Progenitor cell of endocrine pancreas (in vitro differentiated cells): ENCODE results near the gene RPL36. TPM values are rescaled to one million over a fixed set of nuclear protein-coding genes. Genes with fewer than 3 reads are reported as not detected.

Source experiments
- DNase-seq: peaks from one replicate; pipeline ENCODE4 v3.0.0; 2021; ENCODE audit warnings: low spot score; ENCODE audit not compliant: unreplicated experiment
- H3K27ac Mint-ChIP-seq: 2 replicates; pipeline ENCODE4 v1.8.0; 2021; ENCODE audit warnings: mild to moderate bottlenecking, moderate library complexity, mixed read lengths
- H3K27me3 Mint-ChIP-seq: 2 replicates; pipeline ENCODE4 v1.8.0; 2021; ENCODE audit warnings: mixed read lengths
- H3K36me3 Mint-ChIP-seq: 2 replicates; pipeline ENCODE4 v1.8.0; 2022; ENCODE audit warnings: mixed read lengths; ENCODE audit not compliant: insufficient read depth
- H3K4me1 Mint-ChIP-seq: 2 replicates; pipeline ENCODE4 v1.8.0; 2021; ENCODE audit warnings: low read depth, mixed read lengths
- H3K4me3 Mint-ChIP-seq: 2 replicates; pipeline ENCODE4 v1.8.0; 2021; ENCODE audit warnings: low read depth, mild to moderate bottlenecking, moderate library complexity, mixed read lengths
- H3K9me3 Mint-ChIP-seq: 2 replicates; pipeline ENCODE4 v1.8.0; 2021; ENCODE audit warnings: low read depth, mixed read lengths
- total RNA-seq: library from RNA; stranded (reverse); gene quantifications from 2 replicates; pipeline ENCODE4 v1.2.1, GENCODE V29; 2021
- TF ChIP-seq, protein P1 (sequence below): fragments of 200-600 bp; sonication (generic); IDR thresholded peaks from one replicate; pipeline ENCODE4 v1.5.0; 2021; ENCODE audit warnings: antibody characterized with exemption, mild to moderate bottlenecking; ENCODE audit not compliant: unreplicated experiment

The RPL36 gene
- total RNA-seq, 1 donor from 2014 or later: 720 TPM

DNA sequence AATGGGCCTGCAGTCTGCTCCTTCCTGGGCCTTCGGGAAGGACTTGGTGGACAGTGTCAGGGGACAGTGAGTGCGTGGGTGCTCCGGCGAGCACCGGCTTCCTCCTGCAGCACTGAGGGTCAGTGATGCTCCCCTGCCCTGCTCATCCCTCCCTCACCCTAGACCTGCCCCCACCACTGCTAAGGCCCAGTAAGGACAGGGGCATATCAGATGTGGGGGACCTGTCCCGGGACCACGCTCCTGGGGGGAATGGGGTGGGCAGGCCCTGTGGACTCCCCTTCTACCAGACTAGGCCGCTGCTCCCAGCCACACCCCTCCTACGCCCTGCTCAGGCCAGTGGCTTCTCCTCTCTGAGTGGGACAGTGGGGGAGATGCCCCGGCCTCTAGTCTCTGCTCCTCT is 13.0 kb upstream of the RPL36 start:
- Mint-ChIP-seq H3K4me1 (peaks cover 16% of the 10 kb centered on the region), H3K27me3 (no peaks in the 10 kb centered on the region), H3K9me3 (no peaks in the 10 kb centered on the region), H3K36me3 (peaks cover 8% of the 10 kb centered on the region), H3K4me3 (no peak overlapping the region), H3K27ac (no peak overlapping the region)
- TF ChIP-seq, protein P1, sequence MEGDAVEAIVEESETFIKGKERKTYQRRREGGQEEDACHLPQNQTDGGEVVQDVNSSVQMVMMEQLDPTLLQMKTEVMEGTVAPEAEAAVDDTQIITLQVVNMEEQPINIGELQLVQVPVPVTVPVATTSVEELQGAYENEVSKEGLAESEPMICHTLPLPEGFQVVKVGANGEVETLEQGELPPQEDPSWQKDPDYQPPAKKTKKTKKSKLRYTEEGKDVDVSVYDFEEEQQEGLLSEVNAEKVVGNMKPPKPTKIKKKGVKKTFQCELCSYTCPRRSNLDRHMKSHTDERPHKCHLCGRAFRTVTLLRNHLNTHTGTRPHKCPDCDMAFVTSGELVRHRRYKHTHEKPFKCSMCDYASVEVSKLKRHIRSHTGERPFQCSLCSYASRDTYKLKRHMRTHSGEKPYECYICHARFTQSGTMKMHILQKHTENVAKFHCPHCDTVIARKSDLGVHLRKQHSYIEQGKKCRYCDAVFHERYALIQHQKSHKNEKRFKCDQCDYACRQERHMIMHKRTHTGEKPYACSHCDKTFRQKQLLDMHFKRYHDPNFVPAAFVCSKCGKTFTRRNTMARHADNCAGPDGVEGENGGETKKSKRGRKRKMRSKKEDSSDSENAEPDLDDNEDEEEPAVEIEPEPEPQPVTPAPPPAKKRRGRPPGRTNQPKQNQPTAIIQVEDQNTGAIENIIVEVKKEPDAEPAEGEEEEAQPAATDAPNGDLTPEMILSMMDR: no peak
- no peak for DNase-seq

DNA sequence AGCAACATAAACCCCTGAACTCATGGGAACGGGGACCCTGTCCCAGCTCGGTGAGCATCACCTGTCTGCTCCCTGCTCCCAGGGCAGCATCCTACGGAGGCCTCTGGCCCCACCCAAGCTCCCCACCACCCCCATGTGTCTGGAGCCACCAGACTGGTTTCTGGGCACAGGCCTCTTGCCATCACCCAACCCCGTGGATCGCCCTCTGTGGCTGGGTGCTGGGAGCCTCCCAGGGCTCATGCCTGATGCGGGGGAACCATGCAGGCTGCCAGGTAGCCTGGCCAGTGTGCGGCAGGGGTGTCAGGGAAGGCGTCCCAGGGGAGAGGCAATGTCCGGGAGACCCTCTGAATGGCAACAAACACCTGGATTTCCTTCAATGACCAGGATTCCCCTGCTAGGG is 12.5 kb upstream of the RPL36 start:
- Mint-ChIP-seq H3K27ac (no peak overlapping the region), H3K36me3 (peaks cover 8% of the 10 kb centered on the region), H3K9me3 (no peaks in the 10 kb centered on the region), H3K27me3 (no peaks in the 10 kb centered on the region), H3K4me3 (no peak overlapping the region), H3K4me1 (peaks cover 19% of the 10 kb centered on the region)
- DNase-seq: no peak
- TF ChIP-seq, protein P1: no peak

DNA sequence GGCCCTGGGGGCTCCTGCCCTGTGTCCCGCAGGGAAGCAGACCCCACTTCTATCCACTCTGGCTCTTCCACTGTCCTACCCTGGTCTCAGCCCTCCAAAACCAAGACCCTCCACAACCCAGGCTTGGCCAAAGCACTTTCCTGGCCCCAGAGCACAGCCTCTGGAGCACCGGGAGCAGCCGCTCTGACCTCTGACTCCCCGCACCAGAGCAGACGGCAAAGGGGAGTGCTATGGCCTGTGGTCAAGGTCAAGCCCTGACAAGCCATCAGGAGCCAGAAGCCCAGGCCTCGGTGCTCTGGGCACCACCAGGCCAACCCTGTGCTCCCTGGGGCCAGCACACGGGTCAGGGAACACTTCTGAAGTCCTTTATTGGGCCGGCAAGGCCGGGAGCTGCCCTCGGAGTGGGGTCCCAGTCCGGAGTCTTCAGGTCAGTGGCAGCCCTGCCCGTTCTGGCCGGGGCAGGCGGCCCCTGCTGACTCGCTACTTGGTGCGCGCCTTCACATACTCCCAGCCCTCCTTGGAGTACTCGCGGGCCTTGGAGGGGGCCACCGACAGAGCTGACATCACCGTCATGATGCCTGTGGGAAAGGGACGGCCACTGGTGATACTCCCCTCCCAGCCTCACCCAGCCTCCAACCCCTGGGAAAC is 11.9 kb upstream of the RPL36 start:
- TF ChIP-seq, protein P1: no peak
- Mint-ChIP-seq H3K27ac (no peak overlapping the region), H3K4me3 (no peak overlapping the region), H3K36me3 (peaks cover 2% of the 10 kb centered on the region), H3K4me1 (peaks cover 21% of the 10 kb centered on the region), H3K9me3 (no peaks in the 10 kb centered on the region), H3K27me3 (no peaks in the 10 kb centered on the region)
- no peak for DNase-seq

DNA sequence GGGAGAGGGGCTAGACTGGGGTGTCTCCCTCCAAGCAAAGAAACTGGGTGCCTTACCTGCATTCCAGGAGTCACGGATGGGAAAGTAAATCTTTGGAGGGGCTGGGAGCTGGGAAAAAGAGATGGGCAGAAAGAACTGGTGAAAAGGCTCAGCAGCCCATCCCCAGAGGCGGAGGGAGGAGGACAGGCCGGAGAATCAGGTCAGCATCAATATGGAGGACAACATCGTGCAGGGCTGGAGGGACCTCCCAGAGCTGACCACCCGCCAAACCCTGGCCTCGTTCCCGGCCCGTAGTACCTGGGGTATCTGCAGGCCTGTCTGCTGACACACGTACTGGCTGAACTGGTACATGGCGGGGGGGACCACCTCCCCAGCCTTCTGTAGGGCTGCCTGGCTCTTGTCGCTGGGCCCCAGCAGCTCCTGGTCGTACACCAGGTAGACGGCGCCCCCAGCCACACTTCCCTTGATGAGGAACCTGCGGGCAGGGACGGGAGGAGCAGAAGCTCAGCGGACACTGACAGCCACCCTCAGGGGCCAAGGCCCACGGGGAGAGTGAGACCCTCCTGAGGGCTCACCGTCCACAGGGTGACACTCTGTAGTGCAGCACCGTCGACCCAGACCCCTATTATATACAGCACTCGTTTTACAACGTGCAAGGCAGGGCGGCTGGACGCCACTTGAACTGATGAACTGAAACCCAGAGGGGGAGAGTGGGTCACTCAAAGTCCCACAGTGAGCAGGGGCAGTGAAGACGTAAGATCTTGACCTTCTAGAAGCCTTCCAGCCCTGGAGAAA is 10.6 kb upstream of the RPL36 start:
- TF ChIP-seq, protein P1: no peak
- DNase-seq: no peak
- no peaks in the 10 kb centered on the region for H3K36me3 Mint-ChIP-seq
- H3K9me3 Mint-ChIP-seq: no peaks in the 10 kb centered on the region
- peak overlapping the region; percentile 98 for H3K4me3 Mint-ChIP-seq
- H3K27ac Mint-ChIP-seq: peak overlapping the region; percentile 97
- peaks cover 22% of the 10 kb centered on the region for H3K4me1 Mint-ChIP-seq
- H3K27me3 Mint-ChIP-seq: no peaks in the 10 kb centered on the region

DNA sequence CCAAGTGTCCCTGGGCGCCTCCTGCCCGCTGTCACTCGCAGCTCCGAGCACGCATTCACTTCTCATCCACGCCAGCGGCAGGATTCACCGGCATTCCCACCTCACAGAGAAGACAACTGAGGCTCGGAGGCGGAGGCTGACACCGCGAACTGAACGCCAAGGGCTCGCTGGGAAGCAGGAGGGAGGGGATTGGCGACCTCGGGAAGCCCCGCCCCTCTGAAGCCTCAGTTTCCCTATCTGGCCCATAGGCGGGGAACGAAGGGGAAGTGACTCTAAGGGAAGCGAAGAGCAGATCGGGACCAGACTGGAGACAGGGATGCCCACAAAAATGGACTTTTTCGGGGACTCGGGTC is 10.0 kb upstream of the RPL36 start:
- Mint-ChIP-seq H3K36me3 (no peaks in the 10 kb centered on the region), H3K9me3 (no peaks in the 10 kb centered on the region), H3K27me3 (no peaks in the 10 kb centered on the region), H3K27ac (peak overlapping the region; percentile 97), H3K4me3 (peak overlapping the region; percentile 98), H3K4me1 (peaks cover 22% of the 10 kb centered on the region)
- TF ChIP-seq, protein P1: no peak
- DNase-seq: no peak
